CD4-positive, alpha-beta T cell treated with Interleukin-6 for 4 hours (primary cell): ENCODE data around the gene ATXN10.

Experiments used
- DNase-seq: peaks from one replicate; pipeline ENCODE4 v3.0.0-alpha.2; 2020; ENCODE audit warnings: mixed read lengths

Gene ATXN10

GRCh38 chr22:45865561-45866125 lies 194.0 kb downstream of the ATXN10 start:
- no peak for DNase-seq

- no peak for DNase-seq
These were observed 194.6 kb downstream of the ATXN10 start for GRCh38 chr22:45866126-45866645.

GRCh38 chr22:45866646-45867117 lies 195.0 kb downstream of the ATXN10 start:
- DNase-seq: no peak

GRCh38 chr22:45867118-45867905 lies 195.7 kb downstream of the ATXN10 start:
- DNase-seq: no peak

GRCh38 chr22:45867906-45868555 lies 196.4 kb downstream of the ATXN10 start:
- DNase-seq: no peak

GRCh38 chr22:45868571-45869339 lies 197.1 kb downstream of the ATXN10 start:
- no peak for DNase-seq

GRCh38 chr22:45869340-45869847 lies 197.8 kb downstream of the ATXN10 start:
- no peak for DNase-seq

GRCh38 chr22:45870011-45870410 lies 198.4 kb downstream of the ATXN10 start:
- DNase-seq: no peak

- no peak for DNase-seq
These were observed 200.1 kb downstream of the ATXN10 start for GRCh38 chr22:45871721-45872120.

- no peak for DNase-seq
These were observed 201.1 kb downstream of the ATXN10 start for GRCh38 chr22:45872659-45873263.

GRCh38 chr22:45876136-45877035 lies 204.8 kb downstream of the ATXN10 start:
- DNase-seq: no peak

GRCh38 chr22:45877036-45877380 lies 205.4 kb downstream of the ATXN10 start:
- DNase-seq: no peak

GRCh38 chr22:45877651-45878050 lies 206.0 kb downstream of the ATXN10 start:
- DNase-seq: no peak

GRCh38 chr22:45878051-45878781 lies 206.6 kb downstream of the ATXN10 start:
- DNase-seq: no peak

- DNase-seq: no peak
These were observed 207.4 kb downstream of the ATXN10 start for GRCh38 chr22:45878901-45879551.

- no peak for DNase-seq
These were observed 207.9 kb downstream of the ATXN10 start for GRCh38 chr22:45879552-45879949.

GRCh38 chr22:45880091-45880715 lies 208.6 kb downstream of the ATXN10 start:
- no peak for DNase-seq

- no peak for DNase-seq
These were observed 209.3 kb downstream of the ATXN10 start for GRCh38 chr22:45880716-45881523.

GRCh38 chr22:45881524-45881875 lies 209.9 kb downstream of the ATXN10 start:
- DNase-seq: no peak
